MM.1S (cell line): ENCODE results near the gene TMC8.

Source experiments
- CTCF ChIP-seq: fragments of 300-600 bp; sonication (generic); IDR thresholded peaks from 2 replicates; pipeline ENCODE4 v1.5.1; 2016; ENCODE audit warnings: antibody characterized with exemption, low read length, mixed read lengths
- EZH2 ChIP-seq: fragments of 300-600 bp; sonication (generic); optimal IDR thresholded peaks from 2 replicates; pipeline ENCODE3; 2017; ENCODE audit warnings: low read depth, mild to moderate bottlenecking, antibody characterized with exemption, low read length, mixed read lengths

GRCh38 chr17:78103311-78103710, 27.3 kb upstream of the TMC8 start:
- TF ChIP-seq EZH2 = no peak
- TF ChIP-seq CTCF = no peak
